Measurements from ENCODE around the gene HMMR. TPM values are rescaled to one million over a fixed set of nuclear protein-coding genes. Genes with fewer than 3 reads are reported as not detected.

HMMR gene
- total and polyA plus RNA-seq, 5 donors: 0.34 to 1.5 (median 0.65) TPM

GRCh38 chr5:163458778-163459385 is 1.6 kb upstream of the HMMR start:
- Histone ChIP-seq H3K4me3 (ENCODE audit: low read length) (peak overlapping the region; percentile 82), H3K27ac (ENCODE audit: low read length) (no peak overlapping the region), H3K27me3 (ENCODE audit: control insufficient read depth, insufficient read depth) (no peaks in the 10 kb centered on the region), H3K9me3 (ENCODE audit: control insufficient read depth, low read length) (no peaks in the 10 kb centered on the region), H3K4me1 (ENCODE audit: control insufficient read depth, insufficient read depth, low read length) (peaks cover 2% of the 10 kb centered on the region)
- DNase-seq: no peak
- intact Hi-C loops (cut with DNase I): loop anchor here in 1 of 4 donors (10.0 kb wide), 1 partner anchor 46 kb away; the partner anchor contains the start of gene MAT2B
- no peak for ATAC-seq
- 38% methylated on average over 6 of the region's 6 CpGs for WGBS

- Histone ChIP-seq H3K27ac (ENCODE audit: low read length) (peak overlapping the region; percentile 96), H3K27me3 (ENCODE audit: control insufficient read depth, insufficient read depth) (no peaks in the 10 kb centered on the region), H3K4me3 (ENCODE audit: low read length) (peak overlapping the region; percentile 82), H3K9me3 (ENCODE audit: control insufficient read depth, low read length) (no peaks in the 10 kb centered on the region), H3K4me1 (ENCODE audit: control insufficient read depth, insufficient read depth, low read length) (peaks cover 2% of the 10 kb centered on the region)
- ATAC-seq (no peak), DNase-seq (no peak)
- intact Hi-C loops (cut with DNase I): loop anchor here in 1 of 4 donors (10.0 kb wide), 1 partner anchor 45 kb away; the partner anchor contains the start of gene MAT2B
- WGBS: under 1% methylated on average over 12 of the region's 12 CpGs
These were observed 992 bp upstream of the HMMR start for GRCh38 chr5:163459462-163459818.

GRCh38 chr5:163459819-163460561 is 442 bp upstream of the HMMR start, which contains the start of gene NUDCD2:
TSS of gene NUDCD2 (minus strand) at chr5:163460102. CDS start at chr5:163460050, 52 bp downstream.
- Histone ChIP-seq H3K27me3 (ENCODE audit: control insufficient read depth, insufficient read depth) (no peaks in the 10 kb centered on the region), H3K9me3 (ENCODE audit: control insufficient read depth, low read length) (no peaks in the 10 kb centered on the region), H3K27ac (ENCODE audit: low read length) (peak within 1 kb of the TSS; percentile 96), H3K4me3 (ENCODE audit: low read length) (peak within 1 kb of the TSS; percentile 82), H3K4me1 (ENCODE audit: control insufficient read depth, insufficient read depth, low read length) (peaks cover 2% of the 10 kb centered on the region)
- intact Hi-C loops (cut with DNase I): loop anchor here in 3 of 4 donors (5.0 to 10.0 kb wide), 3 partner anchors 37 to 45 kb away; partner anchors contain the start of gene MAT2B (in 1 of the 3)
- under 1% methylated on average over 59 of the region's 59 CpGs for WGBS
- ATAC-seq (peak; percentile 97 to 98), DNase-seq (peak; percentile 97 to 99 (median 98))

GRCh38 chr5:163463063-163463435 is 2.6 kb downstream of the HMMR start:
- Histone ChIP-seq H3K4me3 (ENCODE audit: low read length) (no peak overlapping the region), H3K27ac (ENCODE audit: low read length) (no peak overlapping the region), H3K4me1 (ENCODE audit: control insufficient read depth, insufficient read depth, low read length) (peaks cover 2% of the 10 kb centered on the region), H3K27me3 (ENCODE audit: control insufficient read depth, insufficient read depth) (no peaks in the 10 kb centered on the region), H3K9me3 (ENCODE audit: control insufficient read depth, low read length) (no peaks in the 10 kb centered on the region)
- DNase-seq (no peak), ATAC-seq (no peak)
- intact Hi-C loops (cut with DNase I): loop anchor here in 2 of 4 donors (5.0 kb wide), 2 partner anchors 34 to 39 kb away; no protein-coding TSS in a partner anchor

GRCh38 chr5:163467682-163468081 is 7.2 kb downstream of the HMMR start:
- no peak overlapping the region for H3K27ac ChIP-seq (ENCODE audit: low read length)
- no peak overlapping the region for H3K4me3 ChIP-seq (ENCODE audit: low read length)
- WGBS: 72% methylated on average over 4 of the region's 4 CpGs

GRCh38 chr5:163473635-163474243 is 13.3 kb downstream of the HMMR start:
- Histone ChIP-seq H3K27ac (ENCODE audit: low read length) (no peak overlapping the region), H3K4me1 (ENCODE audit: control insufficient read depth, insufficient read depth, low read length) (no peaks in the 10 kb centered on the region), H3K27me3 (ENCODE audit: control insufficient read depth, insufficient read depth) (no peaks in the 10 kb centered on the region), H3K9me3 (ENCODE audit: control insufficient read depth, low read length) (no peaks in the 10 kb centered on the region), H3K4me3 (ENCODE audit: low read length) (no peak overlapping the region)
- intact Hi-C loops (cut with DNase I): no loop called here
- 96% methylated on average over 3 of the region's 3 CpGs for WGBS
- ATAC-seq (no peak), DNase-seq (no peak)

More at GRCh38 chr5:163467682-163468081, 7.2 kb downstream of the HMMR start:
- H3K9me3 ChIP-seq (ENCODE audit: control insufficient read depth, low read length): no peaks in the 10 kb centered on the region
- H3K27me3 ChIP-seq (ENCODE audit: control insufficient read depth, insufficient read depth): no peaks in the 10 kb centered on the region
- intact Hi-C loops (cut with DNase I): no loop called here
- DNase-seq (no peak), ATAC-seq (no peak)
- no peaks in the 10 kb centered on the region for H3K4me1 ChIP-seq (ENCODE audit: control insufficient read depth, insufficient read depth, low read length)

- DNase-seq: no peak
- intact Hi-C loops (cut with DNase I): no loop called here
- H3K27me3 ChIP-seq (ENCODE audit: control insufficient read depth, insufficient read depth): no peaks in the 10 kb centered on the region
- H3K9me3 ChIP-seq (ENCODE audit: control insufficient read depth, low read length): no peaks in the 10 kb centered on the region
- ATAC-seq: no peak
- 84% methylated on average over 2 of the region's 2 CpGs for WGBS
- no peaks in the 10 kb centered on the region for H3K4me1 ChIP-seq (ENCODE audit: control insufficient read depth, insufficient read depth, low read length)
- no peak overlapping the region for H3K4me3 ChIP-seq (ENCODE audit: low read length)
- no peak overlapping the region for H3K27ac ChIP-seq (ENCODE audit: low read length)
These were observed 15.0 kb downstream of the HMMR start for GRCh38 chr5:163475411-163475810.

- no peak for ATAC-seq
- Histone ChIP-seq H3K4me3 (ENCODE audit: low read length) (no peak overlapping the region), H3K27ac (ENCODE audit: low read length) (no peak overlapping the region), H3K4me1 (ENCODE audit: control insufficient read depth, insufficient read depth, low read length) (no peaks in the 10 kb centered on the region), H3K27me3 (ENCODE audit: control insufficient read depth, insufficient read depth) (no peaks in the 10 kb centered on the region), H3K9me3 (ENCODE audit: control insufficient read depth, low read length) (no peaks in the 10 kb centered on the region)
- WGBS: 95% methylated on average over 2 of the region's 2 CpGs
- DNase-seq: no peak
- intact Hi-C loops (cut with DNase I): no loop called here
These were observed 17.9 kb downstream of the HMMR start for GRCh38 chr5:163478126-163478981.

GRCh38 chr5:163478982-163479271 is 18.5 kb downstream of the HMMR start:
- Histone ChIP-seq H3K27ac (ENCODE audit: low read length) (no peak overlapping the region), H3K9me3 (ENCODE audit: control insufficient read depth, low read length) (no peaks in the 10 kb centered on the region), H3K4me1 (ENCODE audit: control insufficient read depth, insufficient read depth, low read length) (no peaks in the 10 kb centered on the region), H3K27me3 (ENCODE audit: control insufficient read depth, insufficient read depth) (no peaks in the 10 kb centered on the region), H3K4me3 (ENCODE audit: low read length) (no peak overlapping the region)
- intact Hi-C loops (cut with DNase I): no loop called here
- no peak for ATAC-seq
- no peak for DNase-seq
- 98% methylated on average over 1 of the region's 1 CpG for WGBS

- DNase-seq (no peak), ATAC-seq (no peak)
- no peak overlapping the region for H3K27ac ChIP-seq (ENCODE audit: low read length)
- 80% methylated on average over 6 of the region's 6 CpGs for WGBS
- H3K4me1 ChIP-seq (ENCODE audit: control insufficient read depth, insufficient read depth, low read length): no peaks in the 10 kb centered on the region
- H3K27me3 ChIP-seq (ENCODE audit: control insufficient read depth, insufficient read depth): no peaks in the 10 kb centered on the region
- H3K4me3 ChIP-seq (ENCODE audit: low read length): no peak overlapping the region
- intact Hi-C loops (cut with DNase I): no loop called here
- no peaks in the 10 kb centered on the region for H3K9me3 ChIP-seq (ENCODE audit: control insufficient read depth, low read length)
These were observed 28.8 kb downstream of the HMMR start for GRCh38 chr5:163489055-163489744.

All from right cardiac atrium (tissue), 5 donors.